Activated CD8-positive, alpha-beta memory T cell treated with anti-CD3 and anti-CD28 coated beads for 24 hours (primary cell): Measurements from ENCODE around the gene MEGF6.

Source experiments
- DNase-seq: peaks from one replicate; pipeline ENCODE4 v3.0.0-alpha.2; 2020

Gene MEGF6

DNA sequence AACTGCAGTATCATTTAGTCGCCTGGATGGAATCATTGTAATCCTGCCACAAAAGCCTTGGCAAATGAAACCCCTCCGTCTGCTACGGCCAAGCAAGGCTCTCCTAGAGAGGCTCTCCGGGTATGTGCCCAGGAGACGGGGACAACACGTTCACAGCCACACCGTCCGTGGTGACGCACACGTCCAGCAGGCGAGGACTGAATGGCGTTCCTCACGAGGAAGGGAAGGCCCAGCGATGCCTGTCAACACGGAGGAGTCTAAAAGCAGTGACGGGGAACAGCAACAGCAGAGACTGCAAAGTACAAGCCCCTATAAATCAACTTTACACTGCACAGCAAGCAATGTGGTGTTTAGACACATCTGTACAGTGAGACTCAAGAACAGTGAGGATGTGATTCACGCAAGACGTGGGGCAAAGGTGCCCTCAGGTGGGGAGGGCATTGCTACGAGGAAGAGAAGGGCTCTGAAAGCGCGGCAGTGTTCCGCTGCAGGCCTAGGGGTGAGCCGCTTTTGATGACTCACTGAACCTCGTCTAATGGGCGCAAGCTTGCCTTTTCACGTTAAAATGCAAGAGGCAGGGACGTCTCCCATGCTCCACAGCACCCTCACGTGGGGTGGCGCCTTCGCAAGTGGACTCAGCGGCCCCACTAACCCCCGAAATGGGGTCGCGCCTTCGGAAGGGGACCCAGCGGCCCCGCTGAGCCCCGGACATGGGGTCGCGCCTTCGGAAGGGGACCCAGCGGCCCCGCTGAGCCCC, 31.8 kb upstream of the MEGF6 start:
- no peak for DNase-seq

DNA sequence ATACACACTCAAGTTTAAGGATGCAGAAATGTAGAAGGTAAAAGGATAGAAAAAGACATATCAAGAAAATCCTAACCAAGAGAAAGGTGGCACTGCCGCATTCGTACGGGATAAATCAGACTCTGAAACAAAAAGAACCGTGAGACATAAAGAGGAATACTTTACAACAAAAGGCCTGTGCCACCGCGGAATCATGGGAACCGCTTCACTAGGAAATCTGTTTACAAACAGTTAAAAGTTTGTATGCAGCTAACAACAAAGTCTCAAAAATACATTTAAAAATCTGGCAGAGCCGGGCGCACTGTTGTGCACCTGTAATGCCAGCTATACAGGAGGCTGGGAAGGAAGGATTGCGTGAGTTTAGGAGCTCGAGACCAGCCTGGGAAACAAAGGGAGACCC, 30.5 kb upstream of the MEGF6 start:
- DNase-seq, result no peak

DNA sequence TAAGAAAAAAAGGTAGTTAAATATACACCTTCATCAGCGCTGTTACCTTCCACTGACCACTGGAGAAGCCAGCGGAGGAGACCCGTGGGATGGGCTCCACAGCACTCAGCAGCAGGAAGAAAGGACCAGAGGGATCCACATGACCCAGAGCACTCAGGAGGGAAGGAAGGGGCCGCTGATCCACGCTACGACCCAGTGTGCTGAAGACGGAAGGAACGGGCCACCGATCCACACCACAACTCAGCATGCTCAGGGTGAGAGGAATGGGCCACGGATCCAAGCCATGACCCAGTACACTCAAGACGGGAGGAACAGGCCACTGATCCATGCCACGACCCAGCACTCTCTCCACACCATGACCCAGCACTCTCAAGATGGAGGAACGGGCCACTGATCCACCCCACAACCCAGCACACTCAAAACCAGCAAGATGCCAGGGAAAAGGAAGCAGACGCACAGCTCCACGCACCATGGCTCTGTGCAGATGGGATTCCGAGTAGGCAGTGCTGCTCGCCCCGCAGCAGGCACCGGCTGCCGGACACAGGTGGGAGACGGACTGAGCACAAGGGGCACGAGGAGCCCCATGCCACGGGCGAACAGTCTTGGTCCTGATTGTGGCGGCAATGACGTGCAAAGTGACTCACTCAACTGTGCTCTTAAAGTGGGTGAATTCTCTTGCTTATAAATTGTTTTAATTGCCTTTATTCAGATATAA, 29.9 kb upstream of the MEGF6 start:
- DNase-seq, result no peak

DNA sequence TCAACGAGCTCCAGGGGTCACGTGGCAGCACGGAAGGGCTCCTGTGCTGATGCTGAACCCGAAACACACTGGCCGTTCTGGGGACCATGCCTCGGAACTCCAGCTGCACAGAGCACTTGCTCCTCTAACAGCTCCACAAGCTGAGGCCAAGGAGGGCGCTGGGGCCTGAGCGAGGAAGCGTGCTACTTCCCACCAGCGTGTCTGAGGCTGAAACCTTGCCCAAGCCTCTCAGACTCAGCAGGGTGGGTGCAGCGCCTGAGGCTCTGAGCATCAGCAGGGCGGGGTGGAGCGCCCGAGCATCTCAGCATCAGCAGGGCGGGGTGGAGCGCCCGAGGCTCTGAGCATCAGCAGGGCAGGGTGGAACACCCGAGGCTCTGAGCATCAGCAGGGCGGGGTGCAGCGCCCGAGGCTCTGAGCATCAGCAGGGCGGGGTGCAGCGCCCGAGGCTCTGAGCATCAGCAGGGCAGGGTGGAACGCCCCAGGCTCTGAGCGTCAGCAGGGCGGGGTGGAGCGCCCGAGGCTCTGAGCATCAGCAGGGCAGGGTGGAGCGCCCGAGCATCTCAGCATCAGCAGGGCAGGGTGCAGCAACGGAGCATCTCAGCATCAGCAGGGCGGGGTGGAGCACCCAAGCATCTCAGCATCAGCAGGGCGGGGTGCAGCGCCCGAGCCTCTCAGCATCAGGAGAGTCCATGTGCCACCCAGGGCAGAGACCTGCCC, 29.0 kb upstream of the MEGF6 start:
- no peak for DNase-seq

DNA sequence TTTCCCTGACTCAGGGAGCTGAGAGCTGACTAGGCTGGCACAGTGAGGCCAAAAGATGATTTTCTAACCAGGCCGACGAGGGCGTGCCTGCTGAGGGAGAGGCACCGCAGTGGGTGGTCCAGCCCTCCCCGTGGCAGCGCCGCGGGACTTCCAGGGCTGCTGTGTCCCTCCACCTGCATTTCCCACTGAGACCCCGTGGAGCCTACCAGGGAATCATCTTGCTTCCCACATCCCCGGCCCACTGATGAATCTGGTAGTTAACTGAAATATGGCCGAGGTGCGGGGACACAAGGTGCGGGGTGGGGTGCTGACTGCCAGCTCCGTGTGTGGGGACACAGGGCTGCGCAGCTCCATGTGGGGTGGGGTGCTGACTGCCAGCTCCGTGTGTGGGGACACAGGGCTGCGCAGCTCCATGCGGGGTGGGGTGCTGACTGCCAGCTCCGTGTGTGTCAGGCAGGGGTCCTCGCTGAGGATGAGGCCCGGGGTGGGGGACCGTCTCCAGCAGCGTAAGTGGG, 28.1 kb upstream of the MEGF6 start:
- DNase-seq, result no peak

DNA sequence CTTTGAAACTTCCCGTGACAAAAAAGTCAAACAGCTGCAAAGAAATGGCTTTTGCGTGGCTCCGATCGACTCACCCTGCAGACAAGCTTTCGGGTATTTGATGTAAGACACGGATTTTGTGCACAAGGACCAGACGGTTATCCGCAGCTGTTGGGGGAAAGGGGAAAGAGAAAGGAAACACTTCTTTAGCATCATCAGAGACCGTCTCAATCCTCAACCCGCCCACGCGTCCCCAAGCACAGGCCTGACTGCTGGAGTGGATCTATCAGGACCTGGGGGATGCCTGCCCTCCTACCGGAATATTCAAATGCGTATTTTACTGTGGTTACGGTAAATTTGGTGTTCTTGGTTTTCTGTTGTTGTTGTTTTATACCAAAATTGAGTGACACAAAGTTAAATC, 27.4 kb upstream of the MEGF6 start:
- DNase-seq, result no peak

DNA sequence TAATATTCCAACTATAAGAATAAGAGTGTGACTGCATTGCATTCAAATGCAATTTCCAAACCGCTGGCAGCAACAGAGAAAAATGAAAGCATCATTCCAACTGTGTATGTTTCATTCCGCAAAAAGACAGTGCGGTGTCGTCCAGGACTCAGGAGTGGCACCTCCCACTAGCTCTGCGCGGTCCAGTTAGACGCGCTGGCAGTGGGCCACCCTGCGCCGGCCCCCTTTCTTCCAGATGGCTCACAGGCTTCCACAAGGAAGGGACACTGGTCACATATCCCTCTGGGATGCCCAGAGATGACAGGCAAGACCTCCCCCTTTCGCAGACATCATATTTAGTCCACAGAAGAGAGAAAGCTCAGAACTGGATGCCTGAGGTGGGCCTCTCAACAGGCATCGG, 26.7 kb upstream of the MEGF6 start:
- DNase-seq, result no peak

DNA sequence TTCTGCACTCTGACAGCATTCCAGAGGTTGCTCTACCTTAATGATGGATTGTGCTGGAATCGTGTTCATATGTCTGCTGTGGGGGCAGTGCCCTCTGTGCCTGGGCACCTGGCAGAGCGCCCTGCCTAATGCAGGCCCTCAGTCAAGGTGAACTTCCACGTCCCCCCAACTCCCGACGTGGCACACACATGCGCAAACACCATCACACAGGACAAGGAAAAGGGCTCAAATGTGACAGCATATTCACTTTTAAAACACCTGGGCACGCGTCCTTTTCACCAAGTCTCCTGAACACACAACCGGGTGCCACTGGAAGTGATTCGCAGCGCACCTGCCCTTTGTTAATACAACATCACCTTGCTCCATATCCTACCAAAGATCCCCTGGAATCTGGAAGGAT, 25.2 kb upstream of the MEGF6 start:
- DNase-seq, result no peak

DNA sequence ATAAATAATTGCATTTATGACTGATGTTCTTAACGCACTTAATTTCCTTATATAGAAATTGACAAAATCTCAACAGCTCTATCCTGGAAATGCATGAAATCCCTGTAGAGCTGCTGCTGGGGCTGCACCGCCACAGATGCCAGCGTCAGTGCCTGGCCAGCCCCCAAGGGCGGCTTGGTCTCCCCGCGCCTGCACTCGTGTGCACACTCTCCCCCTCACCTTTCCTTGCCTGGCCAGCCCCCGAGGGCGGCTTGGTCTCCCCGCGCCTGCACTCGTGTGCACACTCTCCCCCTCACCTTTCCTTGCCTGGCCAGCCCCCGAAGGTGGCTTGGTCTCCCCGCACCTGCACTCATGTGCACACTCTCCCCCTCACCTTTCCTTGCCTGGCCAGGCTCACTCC, 24.8 kb upstream of the MEGF6 start:
- DNase-seq, result no peak

DNA sequence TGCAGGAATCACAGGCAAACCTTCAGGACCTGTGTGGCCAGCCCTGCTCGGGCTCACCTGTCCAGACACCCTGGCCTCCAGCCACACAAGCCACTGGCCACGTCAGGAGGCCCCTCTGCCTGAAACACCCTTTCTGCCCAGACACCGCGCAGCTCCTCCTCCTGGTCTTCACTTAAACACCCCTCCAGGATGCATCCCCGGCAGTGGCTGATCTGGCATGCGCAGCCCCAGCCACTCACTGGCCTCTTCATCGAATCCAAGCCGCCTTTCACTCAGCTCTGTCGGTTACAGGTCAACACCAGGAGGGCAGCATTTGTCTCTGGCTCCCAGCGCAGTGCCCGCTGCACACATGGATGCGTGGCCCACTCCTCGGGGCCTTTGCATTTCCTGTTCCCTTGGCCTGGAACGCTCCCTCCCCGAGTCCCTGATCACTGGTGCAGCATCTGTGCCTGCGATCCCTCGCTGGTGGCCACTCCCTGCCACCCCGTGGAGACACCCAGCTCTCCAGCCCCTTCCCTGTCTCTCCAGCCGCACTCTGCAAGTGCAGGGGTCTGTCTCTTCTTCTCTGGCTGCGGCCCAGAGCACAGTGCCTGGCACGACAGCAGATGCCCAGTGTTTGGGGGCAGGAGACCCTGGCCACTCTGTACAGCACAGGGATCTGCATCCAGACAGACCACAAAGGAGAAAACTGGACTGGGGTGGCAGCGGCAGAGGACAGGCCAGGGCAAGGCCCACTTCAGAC, 22.9 kb upstream of the MEGF6 start:
- no peak for DNase-seq

DNA sequence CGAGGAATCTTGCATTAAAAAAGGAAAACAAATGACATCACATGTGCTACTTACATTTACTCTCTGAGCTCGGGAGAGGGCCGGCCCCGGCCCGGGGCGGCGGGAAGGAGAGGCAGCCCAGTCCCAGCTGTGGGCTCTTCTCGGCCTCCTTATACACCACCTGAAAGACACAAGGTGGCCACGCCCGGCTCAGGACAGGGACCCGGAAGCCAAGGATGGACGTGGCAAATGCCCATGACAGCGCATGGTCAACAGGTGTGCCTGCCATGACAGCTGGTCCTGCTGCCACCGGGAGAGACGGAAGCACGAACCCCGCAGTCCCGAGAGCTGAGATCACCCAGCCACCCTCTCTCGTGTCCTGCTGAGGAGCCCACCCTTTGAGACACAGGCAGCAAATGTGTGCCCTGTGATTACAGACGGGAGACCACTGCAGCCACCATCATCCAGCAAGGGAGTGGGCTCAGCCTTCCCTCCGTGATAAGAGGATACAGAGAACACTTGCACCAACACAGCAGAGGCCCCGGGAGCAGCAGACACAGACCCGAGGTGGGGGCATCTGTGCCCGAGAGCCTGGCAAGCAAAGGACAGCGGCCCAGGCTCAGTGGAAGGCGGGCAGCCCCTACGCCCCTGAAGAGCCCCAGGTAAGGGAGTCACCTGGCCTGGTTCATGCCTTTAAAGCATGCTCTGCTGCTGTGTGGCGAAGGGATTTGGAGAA, 22.2 kb upstream of the MEGF6 start:
- DNase-seq, result no peak

DNA sequence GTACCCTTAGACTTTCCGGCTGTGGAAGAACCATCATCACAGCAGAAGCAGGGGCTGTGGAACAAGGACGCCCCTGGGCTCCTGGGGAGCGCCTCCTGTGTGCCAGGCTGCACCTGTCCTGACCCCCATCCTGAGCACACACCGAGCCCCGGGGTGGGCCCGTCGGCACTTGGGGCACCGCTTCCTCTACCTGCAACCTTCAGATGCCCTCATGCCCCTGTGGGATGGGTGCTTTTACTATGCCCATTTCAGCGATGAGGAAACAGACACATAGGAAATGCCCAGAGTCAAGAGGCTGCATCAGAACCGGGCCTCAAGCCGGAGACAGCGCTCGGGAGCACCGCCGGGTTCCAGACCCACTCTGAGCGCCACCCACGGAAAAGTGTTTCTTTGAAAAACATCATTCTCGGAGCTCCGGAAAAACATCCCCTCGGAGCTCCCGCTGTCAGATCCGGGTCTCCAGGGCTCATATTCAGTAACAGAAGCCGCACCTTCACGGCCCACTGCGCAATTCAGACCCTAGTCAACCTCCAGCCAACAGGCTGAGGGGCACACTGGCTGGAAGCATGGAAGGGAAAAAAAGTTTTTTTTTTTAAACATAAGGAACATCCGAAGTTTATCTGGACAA, 21.5 kb upstream of the MEGF6 start:
- DNase-seq, result no peak

DNA sequence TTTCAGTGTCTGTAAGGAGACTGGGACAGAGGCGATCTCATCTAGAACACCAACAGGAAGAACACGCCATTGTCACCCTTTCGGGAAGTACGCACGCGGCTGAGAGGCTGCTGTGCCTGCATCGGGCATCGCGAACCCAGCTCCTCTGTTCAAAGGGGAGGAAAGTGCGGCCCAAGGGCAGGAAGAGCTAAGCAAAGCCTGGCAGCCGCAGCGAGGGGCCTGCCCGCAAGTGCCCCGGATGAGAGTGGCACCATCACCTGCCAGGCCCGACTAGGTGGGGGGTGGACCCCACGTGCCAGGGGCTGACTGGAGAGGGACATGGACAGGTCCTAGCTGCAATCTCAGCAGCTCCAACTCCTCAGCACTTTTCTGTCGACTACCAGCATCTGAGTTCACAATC, 21.0 kb upstream of the MEGF6 start:
- no peak for DNase-seq

DNA sequence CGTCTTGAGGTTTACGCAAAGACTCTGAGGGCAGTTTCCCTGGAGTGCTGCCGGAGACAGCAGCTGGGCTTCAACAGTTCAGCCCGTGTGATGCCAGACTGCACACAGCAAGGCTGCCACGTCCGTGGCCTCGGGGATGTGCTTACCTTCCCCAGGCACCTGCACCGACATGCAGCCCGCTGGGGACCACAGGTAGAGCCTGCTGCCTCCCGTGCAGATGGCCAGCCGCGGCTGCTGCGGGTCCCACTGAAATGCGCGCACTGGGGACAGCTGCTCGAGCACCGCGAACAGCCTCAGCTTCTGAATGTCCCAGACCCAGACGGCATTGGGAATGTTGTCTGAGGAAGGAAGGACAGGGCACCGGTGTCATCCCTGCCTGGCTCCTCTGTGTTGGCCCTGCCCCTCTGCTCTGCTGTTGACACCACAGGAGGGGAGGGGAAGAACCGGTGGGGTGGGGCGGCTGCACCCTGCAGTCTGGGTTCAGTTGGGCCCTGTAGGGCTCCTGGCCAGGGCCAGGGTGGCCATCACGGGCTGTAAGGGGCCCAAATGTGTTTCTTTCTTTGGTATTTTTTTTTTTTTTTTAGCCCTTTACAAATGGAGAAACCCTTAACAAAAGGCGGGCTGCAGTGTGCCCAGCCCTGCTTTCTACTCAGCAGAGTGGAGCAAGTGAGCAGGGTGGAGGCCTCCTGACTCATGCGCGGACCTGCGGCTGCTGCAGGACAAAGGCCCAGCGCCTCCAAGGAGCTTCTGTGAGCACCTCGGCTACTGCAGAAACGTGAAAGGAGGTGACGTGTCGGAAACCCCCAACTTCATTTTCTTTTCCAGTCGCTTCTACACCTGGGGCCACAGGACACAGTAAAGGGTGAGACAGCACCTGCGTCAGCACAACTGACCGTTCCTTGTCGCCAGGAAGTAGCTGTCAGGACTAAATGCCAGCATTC, 20.3 kb upstream of the MEGF6 start:
- DNase-seq, result no peak

DNA sequence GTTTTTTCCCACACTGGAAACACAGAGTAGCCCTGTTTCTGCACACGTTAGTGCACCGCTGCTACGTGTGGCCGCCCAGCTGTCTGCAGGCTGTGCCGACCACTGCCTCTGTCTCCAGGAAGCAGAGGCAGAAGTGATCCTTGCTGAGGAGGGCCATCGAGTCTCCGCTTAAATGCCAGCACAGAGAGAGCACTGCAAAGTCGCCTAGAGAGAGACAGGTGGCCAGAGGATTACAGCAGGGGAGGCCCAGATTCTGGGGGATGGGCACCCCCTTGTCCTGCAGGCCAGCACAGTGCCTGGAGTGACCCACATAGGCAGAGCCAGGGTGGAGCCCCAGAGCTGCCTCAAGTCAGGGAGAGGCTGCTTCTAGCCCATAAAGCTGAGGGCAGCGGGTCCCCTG, 19.6 kb upstream of the MEGF6 start:
- DNase-seq, result no peak

DNA sequence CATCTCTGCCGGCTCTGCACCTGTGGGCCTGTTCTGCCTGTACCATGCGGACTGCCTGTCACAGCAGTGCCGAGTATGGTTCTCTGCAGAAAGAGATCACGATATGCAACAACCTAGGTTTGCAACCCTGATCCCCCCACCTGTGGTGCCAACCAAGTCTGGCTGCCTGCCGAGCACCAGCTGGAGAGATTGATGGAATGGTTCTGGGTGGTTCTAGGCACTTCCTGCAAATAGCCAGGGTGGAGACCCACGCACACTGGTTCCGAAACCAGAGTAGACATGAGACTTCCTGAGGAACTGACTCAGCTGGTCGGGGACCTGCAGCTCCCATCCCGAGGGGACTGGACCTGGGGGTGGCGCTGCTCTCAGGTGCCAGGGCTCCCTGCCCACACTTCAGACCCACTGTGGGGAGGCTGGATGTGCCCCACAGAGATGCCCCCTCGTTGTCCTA, 18.9 kb upstream of the MEGF6 start:
- DNase-seq, result no peak

DNA sequence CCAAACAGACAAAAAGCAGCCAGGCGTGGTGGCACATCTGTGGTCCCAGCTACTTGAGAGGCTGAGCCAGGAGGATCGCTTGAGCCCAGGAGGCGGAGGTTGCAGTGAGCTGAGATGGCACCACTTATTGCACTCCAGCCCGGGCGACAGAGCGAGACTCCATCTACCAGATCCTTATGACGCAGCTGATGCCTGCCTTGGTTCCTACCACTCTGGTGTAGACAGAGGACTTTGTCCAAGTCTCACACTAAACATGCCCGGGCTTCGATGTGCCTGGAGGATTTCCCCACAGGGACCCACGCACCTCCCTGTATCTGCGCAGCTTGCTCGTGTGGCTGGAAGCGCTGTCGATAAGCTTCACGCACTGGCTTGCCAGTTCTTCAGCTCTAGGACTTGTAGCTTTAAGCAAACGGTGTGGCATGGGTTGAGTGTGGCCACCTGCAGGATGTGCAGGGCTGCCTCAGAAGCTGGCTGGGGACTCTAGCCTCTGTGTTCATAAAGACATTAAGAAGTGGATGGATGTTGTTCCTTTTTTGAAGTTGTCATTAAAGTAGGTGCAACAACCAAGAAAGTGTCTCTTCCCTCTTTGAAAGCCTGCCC, 18.4 kb upstream of the MEGF6 start:
- DNase-seq, result no peak

DNA sequence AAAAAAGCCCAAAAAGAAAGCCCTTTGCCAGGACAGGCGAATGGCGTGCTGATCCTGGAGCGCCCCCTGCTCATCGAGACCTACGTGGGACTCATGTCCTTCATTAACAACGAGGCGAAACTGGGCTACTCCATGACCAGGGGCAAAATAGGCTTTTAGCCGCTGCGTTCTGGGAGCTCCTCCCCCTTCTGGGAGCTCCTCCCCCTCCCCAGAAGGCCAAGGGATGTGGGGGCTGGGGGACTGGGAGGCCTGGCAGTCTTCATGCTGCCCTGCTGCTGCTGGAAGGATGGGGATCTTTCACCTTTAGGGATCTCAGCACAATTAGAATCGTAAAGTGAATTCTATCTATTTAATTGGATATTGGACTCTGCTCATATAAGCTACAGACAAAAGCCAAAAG, 17.1 kb upstream of the MEGF6 start:
- no peak for DNase-seq

DNA sequence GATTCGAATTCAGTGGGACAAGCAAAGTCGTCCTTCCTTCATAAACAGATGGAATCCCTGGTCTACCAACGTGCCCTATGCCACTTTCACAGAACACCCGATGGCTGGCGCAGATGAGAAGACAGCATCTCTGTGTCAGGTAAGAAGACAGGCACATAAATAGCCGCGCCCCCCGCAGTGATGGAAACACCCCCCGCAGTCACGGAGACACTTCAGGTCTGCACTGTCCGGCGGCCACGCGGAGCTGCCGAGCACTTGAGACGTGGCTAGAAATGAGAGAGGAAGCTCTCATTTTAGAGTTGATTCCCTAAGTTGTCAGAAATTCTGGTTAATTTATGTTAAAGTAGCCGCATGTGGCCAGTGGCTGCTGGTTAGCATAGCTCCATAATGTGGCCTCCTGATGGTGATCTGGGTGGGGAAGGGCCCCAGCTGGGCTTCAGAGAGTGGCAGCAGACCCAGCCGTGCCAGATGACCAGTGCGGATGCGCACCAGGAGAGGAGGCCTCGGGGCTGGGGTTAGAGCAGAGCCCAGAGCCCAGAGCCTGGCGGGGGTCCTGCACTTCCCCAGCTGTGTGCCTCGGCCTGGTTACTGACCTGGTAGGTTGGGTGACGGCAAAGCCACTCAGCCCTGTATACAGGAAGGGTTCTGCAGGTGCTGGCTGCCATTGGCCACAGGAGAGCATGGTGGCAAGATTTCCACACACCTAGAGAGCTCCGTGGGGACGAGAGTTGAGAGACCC, 16.4 kb upstream of the MEGF6 start:
- DNase-seq, result no peak

DNA sequence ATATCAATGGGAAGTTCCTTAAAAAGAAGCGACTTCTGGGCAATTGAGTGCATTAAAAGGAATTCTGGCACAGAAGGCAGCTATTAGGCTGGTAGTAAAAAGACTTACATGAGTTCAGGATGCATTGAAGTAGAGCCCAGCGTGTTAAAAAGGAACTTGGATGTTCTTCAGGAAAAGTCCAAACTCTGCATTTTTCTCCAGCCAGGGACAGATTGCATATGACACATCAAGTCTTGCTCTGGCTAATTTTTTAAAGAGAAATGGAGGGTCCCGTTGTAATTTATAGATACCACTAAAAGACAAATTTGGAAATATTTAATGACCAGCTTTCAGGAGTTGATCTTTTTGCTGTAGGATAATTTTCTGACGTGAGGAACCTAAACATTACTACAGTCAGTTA, 14.7 kb upstream of the MEGF6 start:
- DNase-seq, result no peak
